ENCODE data around the gene JAK2.
A peak's percentile ranks its signal among the peaks of the same experiment; 100 is the strongest.

The JAK2 gene

DNA sequence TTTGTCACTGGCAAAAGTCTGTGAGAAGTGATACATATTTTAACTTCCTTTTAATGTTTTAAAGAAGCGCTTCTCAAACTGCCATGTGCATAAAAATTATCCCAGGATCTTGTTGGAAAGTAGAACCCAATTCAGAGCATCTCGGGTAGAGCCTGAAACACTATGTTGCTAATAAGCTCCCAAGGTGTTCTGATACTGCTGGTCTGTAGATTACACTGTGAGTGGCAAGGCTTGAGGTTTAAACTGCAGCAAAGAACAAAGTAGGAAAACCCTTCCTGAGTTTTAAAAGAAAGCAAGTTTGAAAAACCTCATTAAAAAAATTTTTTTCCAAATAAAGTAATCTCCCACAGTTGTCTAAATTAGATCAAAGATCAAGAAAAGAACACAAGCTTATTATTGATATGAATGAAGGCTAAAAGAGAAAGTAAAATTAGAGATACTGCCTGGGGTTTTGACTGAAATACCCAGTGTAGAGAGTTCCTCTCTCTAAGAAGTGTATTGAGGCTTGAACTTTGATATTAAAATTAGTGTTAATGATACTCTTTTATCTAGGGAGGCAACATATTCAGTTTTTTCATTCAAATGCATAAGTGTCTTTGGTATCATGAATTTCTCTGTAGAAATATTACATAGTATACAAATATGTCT is 19.8 kb upstream of the JAK2 start:
- no peak overlapping the region for H3K4me3 ChIP-seq (ENCODE audit: control insufficient read depth, low read depth, low read length)
- TF ChIP-seq, protein P1, sequence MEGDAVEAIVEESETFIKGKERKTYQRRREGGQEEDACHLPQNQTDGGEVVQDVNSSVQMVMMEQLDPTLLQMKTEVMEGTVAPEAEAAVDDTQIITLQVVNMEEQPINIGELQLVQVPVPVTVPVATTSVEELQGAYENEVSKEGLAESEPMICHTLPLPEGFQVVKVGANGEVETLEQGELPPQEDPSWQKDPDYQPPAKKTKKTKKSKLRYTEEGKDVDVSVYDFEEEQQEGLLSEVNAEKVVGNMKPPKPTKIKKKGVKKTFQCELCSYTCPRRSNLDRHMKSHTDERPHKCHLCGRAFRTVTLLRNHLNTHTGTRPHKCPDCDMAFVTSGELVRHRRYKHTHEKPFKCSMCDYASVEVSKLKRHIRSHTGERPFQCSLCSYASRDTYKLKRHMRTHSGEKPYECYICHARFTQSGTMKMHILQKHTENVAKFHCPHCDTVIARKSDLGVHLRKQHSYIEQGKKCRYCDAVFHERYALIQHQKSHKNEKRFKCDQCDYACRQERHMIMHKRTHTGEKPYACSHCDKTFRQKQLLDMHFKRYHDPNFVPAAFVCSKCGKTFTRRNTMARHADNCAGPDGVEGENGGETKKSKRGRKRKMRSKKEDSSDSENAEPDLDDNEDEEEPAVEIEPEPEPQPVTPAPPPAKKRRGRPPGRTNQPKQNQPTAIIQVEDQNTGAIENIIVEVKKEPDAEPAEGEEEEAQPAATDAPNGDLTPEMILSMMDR (conservative IDR thresholded peaks at IDR 0.05; ENCODE audit: control insufficient read depth, insufficient read depth, low read depth, low read length): no peak
- DNase-seq (ENCODE audit: low read depth): no peak

DNA sequence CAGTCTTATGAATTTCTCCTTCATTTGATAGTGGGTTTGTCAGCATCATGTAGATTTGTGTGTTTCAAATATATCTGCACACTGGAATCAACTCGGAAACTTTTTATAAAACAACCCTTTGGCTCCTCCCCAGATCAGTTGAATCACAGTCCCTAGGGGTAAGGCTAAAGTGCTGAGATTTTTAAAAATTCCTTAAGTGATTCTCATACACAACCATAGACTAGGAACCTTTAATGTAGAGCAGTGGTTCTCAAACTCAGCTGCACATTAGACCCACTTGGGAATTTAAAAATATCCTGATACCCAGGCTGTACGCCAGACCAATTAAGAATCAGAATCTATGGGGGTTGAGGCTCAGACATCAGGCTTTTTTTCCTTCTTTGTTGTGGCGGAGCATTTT is 17.5 kb upstream of the JAK2 start:
- peak; percentile 89 for DNase-seq (ENCODE audit: low read depth)

DNA sequence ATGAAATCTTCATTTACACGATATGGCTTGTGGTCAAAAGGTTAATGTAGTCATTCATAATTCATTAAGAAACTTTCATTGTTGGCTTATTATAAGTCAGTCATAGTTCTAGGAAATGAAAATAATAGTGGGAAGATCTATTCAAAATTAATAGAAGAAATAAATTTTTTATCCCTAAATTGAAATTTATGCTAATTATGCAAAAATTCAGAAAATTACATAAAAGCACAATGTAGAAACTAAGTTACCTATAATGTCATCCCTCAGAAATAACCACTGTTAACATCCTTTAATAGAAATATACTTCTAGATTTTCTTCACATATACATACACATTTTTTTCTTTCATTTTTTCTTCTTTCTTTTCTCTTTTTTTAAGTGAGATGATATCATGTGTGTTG is 15.9 kb upstream of the JAK2 start:
- no peak for DNase-seq (ENCODE audit: low read depth)
- TF ChIP-seq, protein P1 (conservative IDR thresholded peaks at IDR 0.05; ENCODE audit: control insufficient read depth, insufficient read depth, low read depth, low read length): no peak

More for the DNA sequence above, 17.5 kb upstream of the JAK2 start:
- H3K4me3 ChIP-seq (ENCODE audit: control insufficient read depth, low read depth, low read length): no peak overlapping the region
- TF ChIP-seq, protein P1 (conservative IDR thresholded peaks at IDR 0.05; ENCODE audit: control insufficient read depth, insufficient read depth, low read depth, low read length): no peak

DNA sequence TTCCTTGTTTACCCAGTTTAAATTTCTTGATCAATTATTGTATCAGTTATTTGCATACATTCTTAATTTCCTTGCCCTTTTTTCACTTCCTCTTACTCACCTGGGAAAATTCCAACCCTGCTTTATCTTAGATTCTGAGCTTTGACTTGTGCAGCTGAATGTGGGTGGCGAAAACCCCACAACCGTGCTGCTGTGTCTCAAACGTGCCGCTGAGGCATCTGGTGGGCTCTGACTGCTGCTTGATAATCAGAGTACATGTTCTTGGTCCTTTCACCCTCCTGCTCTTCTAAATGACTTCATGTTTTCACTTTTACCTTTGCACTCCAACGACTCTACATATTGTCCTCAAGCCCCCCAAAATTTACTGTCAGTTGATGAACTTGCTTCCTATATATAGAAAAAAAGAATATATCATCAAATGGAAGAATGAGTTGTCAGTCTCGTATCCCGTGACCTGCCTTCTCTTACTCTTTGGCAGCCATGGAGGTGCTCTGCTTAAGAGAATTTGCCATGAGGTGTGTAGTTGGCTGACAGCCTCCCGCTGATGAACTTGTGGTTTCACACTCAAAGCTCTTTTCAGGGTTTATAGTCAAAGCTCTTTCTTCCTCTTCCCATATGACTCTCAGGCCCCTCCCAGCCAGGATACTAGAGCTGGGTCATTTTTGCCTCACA is 14.0 kb upstream of the JAK2 start:
- no peak overlapping the region for H3K4me3 ChIP-seq (ENCODE audit: control insufficient read depth, low read depth, low read length)
- TF ChIP-seq, protein P1 (conservative IDR thresholded peaks at IDR 0.05; ENCODE audit: control insufficient read depth, insufficient read depth, low read depth, low read length): no peak
- DNase-seq (ENCODE audit: low read depth): no peak

More for the DNA sequence above, 15.9 kb upstream of the JAK2 start:
- no peak overlapping the region for H3K4me3 ChIP-seq (ENCODE audit: control insufficient read depth, low read depth, low read length)

DNA sequence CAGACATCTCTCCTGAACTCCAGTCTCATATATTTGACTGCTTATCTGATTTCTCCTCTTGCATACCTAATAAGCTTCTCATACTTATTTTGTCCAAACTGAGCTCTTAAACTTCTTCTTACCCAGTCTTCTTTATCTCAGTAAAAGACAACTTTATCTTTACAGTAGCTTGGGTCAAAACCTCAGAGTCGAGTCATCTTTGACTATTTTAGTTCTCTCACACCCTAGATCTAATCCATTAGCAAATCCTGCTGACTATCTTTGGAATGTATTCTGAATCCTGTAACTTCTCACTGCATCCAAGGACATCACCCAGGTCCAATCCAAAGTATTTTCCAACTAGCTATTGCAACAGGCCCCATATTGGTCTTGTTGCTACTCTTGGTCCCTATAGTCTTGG is 11.8 kb upstream of the JAK2 start:
- TF ChIP-seq, protein P1 (conservative IDR thresholded peaks at IDR 0.05; ENCODE audit: control insufficient read depth, insufficient read depth, low read depth, low read length): no peak
- no peak for DNase-seq (ENCODE audit: low read depth)

DNA sequence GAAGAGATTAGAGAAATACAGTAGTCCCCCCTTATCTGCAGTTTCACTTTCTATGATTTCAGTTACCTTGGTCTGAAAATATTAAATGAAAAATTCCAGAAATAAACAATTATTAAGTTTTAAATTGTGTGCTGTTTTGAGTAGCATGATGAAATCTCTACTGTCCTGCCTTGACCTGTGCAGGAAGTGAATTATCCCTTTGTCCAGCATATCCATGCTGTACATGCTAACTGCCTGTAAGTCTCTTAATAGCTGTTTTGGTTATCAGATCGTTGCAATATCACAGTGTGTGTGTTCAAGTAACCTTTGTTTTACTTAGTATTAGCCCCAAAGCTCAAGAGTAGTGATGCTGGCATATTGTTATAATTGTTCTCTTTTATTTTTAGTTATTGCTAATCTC is 11.2 kb upstream of the JAK2 start:
- TF ChIP-seq, protein P1 (conservative IDR thresholded peaks at IDR 0.05; ENCODE audit: control insufficient read depth, insufficient read depth, low read depth, low read length): no peak

More for the DNA sequence above, 11.8 kb upstream of the JAK2 start:
- H3K4me3 ChIP-seq (ENCODE audit: control insufficient read depth, low read depth, low read length): no peak overlapping the region

More for the DNA sequence above, 11.2 kb upstream of the JAK2 start:
- no peak overlapping the region for H3K4me3 ChIP-seq (ENCODE audit: control insufficient read depth, low read depth, low read length)
- DNase-seq (ENCODE audit: low read depth): no peak

Measured in fibroblast of mammary gland (primary cell).